GM21717 (cell line): ENCODE measurements around the gene LPP.
"Not testable (repeated sequence)": the region's sequence is repeated elsewhere in the genome, so short reads cannot be mapped to it uniquely, and the experiment has no call there.

Source experiments
- ATAC-seq: cut with Tn5 transposase; IDR thresholded peaks from one replicate; pipeline ENCODE4 v1.9.1; 2021; ENCODE audit warnings: mild to moderate bottlenecking, moderate library complexity; ENCODE audit not compliant: unreplicated experiment

LPP gene

GRCh38 chr3:188421836-188422540 is 268.0 kb downstream of the LPP start:
- peak; percentile 100 for ATAC-seq

DNA sequence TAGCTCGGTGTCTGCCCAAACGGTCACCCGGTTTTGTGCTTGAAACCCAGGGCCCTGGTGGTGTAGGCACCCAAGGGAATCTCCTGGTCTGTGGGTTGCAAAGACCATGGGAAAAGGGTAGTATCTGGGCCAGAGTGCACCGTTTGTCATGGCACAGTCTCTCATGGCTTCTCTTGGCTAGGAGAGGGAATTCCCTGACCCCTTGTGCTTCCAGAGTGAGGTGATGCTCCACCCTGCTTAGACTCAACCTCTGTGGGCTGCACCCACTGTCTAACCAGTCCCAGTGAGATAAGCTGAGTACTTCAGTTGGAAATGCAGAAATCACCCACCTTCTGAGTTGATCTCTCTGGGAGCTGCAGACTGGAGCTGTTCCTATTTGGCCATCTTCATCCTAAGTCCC is 274.0 kb downstream of the LPP start:
- ATAC-seq = not testable (repeated sequence)

DNA sequence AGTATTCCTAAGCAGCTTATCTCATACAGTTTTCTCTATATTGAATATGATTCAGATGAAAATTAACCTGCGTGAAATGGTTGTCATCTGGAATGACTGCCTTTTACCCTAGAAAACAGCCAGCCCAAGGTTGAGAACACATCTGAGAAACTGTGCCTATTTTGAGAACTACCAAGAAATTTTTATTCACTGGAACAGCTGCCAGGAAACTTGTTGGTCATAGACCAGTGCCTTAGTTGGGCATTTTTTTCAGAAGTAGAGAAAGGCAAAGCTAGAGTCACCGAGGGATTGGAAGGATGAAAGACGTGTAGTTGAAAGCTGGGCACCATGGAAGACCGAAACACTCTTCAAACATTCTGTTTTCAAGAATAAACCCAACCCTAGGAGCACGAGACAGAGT is 277.1 kb downstream of the LPP start:
- no peak for ATAC-seq

DNA sequence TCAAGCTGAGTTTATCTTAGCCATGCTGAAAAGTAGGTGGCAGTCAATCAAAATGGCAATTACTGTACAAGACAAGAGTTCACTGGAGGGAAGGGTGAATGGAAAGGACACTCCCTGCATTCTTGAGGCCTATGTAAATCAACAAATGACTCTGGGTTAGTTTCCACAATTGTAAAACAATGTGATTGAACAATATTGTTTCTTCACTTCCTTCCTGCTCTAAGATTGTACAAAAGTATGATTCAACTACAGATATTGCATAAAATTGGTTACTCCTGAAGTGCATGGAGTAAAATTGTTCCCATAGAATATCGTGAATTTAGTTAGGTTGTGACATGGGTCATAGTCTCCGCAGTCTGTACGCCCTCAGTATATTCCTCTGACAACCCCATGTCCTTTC is 277.6 kb downstream of the LPP start:
- ATAC-seq = no peak

GRCh38 chr3:188432802-188433520 is 279.0 kb downstream of the LPP start:
- ATAC-seq = no peak

- ATAC-seq = no peak
These were observed 279.7 kb downstream of the LPP start for GRCh38 chr3:188433521-188434150.

GRCh38 chr3:188434594-188434993 is 280.6 kb downstream of the LPP start:
- ATAC-seq = no peak

DNA sequence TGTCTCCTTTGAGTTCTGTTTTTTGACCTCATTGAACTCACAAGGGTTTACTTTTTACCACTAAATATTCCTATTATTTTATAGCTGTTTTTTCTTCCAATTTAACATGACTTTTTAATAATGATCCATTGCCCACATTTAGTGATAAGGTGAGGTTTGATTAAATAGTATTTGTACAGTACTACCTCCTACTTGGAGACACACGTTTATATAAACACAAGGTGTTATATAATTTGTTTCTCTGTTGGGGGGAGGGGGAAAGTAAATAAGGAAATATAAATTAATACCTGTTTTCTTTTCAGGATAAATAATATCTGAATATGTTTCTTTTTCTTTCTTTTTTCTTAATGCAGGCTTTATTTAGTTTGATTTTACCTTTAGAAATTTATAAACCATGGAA is 281.3 kb downstream of the LPP start:
- no peak for ATAC-seq

DNA sequence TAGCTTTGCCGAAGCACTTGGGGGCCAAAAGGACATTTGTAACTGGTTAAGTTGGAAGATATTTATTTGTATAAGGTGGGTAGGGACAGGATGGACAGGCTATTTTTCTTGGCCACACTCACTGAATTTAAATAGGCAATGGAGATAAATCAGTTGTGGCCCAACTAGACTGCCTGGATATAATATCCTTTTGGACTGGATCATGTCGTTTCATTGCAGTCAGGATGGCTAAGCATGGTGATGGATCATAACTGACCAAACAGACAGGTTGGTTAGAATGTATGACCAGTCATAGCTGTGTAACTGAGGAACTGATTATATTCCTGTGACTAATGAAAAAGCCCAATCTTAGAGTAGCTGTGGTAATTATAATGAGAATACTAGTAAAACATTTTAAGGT is 284.0 kb downstream of the LPP start:
- ATAC-seq = no peak

DNA sequence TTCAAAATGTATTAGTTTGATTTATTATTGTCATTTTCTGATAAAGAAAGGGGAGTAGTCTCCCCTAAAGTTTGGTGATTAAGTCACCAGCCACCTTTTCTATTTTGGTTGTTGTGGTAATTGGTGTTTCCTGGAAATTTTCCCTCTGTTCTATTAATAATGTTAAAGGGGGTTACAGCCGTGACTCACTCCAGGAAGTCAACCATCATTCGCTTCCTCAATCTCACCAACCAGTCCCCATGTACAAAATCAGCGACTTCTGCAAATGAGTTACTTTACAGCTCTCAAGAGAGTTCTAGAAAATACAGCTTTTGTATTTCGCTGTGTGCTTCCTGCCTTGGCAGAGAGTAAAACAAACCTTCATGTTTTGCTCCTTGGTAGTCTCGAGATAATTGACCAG is 285.1 kb downstream of the LPP start:
- ATAC-seq = peak; percentile 86

DNA sequence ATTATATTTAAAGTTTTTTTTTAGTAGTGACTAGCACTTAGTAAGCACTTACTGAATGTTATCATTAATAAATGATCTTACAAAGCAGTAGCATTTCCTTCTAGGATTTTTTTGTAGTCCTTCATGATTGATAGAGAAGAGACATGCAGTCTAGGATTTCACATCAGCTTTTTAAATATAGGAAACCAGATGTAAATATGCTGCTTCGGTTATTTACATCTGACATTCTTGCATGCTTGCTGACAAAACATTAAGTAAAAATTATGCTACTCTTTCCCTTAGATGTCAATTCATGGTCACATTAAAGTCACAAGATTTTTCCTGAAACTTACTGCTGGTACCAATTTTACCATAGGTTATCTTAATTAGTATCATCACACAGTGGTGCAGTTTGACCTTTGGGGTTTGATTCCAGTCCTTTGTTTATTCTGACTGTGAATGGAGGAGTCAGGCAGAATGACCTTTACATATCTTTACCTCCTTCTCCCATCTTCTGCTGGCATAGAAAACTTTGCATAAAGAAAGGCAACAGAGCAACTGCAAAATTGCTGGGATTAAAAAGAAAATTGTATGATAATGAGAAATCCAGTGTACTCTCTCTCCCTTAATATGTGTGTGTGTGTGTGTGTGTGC is 286.5 kb downstream of the LPP start:
- no peak for ATAC-seq

- ATAC-seq = no peak
These were observed 288.5 kb downstream of the LPP start for GRCh38 chr3:188442430-188442829.

GRCh38 chr3:188445175-188445574 is 291.2 kb downstream of the LPP start:
- not testable (repeated sequence) for ATAC-seq

DNA sequence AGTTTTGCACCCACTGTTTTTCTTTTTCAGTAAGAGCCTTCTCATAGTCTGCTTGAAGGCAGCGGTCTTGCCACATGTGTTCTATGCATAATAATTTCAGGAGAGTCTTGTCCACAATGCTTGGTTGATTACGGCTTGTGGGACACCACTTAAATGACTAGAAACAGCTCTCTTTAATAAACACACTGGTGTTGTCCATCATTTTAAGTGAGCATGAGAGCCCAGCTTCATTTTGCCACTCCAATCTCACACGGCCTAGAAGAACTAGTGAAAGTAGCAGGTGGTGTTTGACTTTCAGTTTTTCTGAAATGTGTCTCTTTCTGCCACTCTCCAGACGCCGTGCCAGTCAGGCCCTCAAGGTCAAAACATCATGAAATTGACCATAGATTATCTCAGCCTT is 292.1 kb downstream of the LPP start:
- ATAC-seq = peak; percentile 74

DNA sequence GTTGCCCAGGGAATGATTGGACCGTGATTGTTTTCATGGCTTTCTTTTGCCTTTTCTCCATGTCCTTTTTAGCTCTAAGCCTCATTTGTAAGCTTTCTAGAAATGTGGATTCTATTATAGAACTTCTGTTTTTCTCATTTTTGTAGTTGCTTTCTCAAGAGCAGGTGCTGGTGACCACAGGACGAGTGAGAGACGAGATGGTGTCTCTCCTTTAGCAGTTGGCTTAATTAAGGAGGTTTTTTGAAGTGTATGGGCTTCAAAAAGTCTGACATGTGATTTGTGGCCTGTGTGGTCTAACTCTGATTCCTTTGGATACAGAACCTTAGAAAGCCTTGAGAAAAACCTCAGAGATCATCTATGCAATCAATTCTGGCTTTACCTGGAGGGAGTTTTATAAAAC is 292.8 kb downstream of the LPP start:
- peak; percentile 80 for ATAC-seq

DNA sequence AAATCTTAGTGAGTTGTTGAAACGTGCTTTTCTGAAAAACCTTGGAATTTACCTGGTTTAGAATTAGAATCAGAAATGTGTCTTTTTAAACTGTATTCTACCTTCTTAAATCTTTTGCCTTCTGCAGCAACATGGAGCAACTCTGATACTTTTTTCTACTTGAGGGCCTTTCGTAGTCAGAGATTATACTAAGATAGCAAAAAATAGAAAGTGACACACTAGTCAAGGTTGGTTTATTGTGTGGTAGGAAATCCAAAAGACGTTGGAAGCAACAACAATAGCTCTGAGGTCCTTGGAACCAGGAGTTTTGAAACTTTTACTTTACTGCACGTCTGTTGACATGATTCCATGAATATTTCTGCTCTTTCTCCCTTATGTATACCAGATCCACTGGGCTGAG is 294.9 kb downstream of the LPP start:
- ATAC-seq = no peak

DNA sequence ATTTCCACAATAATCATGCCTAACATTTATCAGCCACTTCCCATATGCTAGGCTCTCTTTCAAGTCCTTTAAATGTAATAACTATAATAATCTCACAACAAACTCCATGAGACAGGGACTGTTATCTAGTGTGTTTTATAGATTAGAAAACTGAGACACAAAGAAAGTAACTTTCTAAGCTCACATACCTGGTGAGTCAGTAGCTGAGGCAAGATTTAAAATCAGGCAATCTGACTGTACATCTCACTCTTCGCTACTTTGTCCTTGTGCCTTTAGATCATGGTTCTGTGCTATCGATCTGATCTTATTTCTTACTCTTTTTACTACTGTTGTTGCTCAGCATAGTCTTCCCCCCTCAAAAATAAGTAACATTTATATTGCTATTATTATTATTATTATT is 295.5 kb downstream of the LPP start:
- ATAC-seq = no peak

DNA sequence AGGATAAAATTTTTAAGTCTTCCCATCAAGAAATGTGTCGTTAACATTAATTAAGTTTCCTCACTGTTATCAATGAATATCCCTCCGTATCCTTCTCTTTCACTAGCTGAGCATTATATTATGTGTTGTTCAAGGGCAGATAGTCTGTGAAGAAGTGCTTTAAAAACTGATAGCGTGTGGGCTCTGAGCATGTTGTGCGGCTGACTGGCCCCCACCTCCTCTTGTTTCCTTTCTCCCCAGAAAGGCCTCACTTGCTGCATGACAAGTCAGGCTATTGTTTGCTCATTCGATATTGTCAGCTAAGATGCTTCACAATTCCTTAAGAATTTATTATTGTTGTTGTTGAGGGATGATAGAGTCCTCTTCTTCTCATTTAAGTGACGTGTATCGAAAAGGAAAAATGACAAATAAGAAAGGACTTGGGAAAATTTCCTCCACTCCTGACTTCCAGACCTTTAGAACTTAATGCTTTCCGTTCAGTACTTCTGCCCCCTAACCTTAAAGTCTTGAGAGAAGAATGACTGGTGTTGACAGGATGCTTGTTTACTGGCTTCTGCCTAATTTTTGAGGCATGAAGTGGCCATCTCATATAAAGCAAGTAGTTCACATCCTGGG is 298.3 kb downstream of the LPP start:
- ATAC-seq = no peak

DNA sequence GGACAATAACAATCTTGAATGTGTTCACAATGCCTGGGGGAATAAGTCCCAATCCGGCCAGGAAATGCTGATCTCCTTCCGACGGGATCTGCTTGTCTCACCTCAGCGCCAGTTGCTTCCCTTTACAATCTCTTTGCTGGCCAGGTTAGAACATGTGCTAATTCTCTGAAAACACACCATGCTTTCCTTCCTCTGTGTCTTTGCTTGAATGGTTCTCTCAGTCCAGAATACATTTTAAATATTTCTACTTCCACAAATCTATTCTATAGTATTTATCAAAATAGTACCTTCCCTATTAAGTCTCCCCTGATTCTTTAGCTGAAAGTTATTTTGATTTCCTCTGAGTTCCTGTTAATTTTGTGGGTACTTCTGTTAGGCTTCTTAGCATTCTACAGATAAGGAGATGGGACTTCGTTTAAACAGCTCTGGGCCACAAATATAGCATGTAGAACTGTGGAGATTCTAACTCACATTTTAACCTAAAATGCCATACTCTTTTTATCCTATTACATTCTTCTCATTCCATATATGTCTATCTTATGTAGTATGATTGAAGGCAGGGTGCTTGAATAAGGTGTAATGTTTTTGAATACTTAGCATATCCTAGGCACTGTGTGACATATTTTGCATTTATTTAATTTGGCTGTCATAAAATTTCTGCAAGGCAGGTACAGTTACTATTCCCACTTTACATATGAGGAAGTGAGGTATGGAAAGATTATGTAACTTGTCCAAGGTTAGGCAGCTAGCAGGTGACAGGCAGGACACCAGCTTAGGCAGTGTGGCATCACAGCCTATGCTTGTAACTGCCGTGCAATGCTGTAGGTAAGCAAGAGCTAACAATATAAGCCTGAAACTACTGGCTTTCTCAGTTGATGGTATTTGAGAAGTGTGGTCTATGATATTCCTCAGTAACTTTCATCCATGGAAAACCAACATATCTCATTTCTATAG is 299.8 kb downstream of the LPP start:
- no peak for ATAC-seq

DNA sequence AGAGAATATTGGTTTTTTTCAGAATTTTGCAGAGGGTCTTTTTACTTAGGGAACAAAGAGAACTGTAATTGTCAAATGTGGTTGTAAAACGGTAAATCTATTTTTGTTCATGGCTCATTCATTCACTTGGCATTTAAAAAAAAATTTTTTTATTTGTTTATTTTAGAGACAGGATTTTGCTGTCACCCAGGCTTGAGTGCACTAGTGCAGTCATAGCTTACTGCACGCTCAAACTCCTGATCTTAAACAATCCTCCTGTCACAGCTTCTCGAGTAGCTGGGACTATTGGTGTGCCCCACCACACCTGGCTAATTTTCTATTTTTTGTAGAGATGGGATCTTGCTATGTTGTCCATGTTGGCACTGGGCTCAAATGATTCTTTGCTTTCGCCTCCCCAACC is 301.8 kb downstream of the LPP start:
- no peak for ATAC-seq
